Fibroblast of pulmonary artery (primary cell): Measurements from ENCODE around the gene DOCK3.

ENCODE experiments used
- DNase-seq: peaks from one replicate; pipeline ENCODE4 v3.0.0-alpha.2; 2010; ENCODE audit warnings: low read depth
- H3K4me3 ChIP-seq: replicated peaks from 2 replicates; pipeline ENCODE4 v1.5.1; 2011; ENCODE audit warnings: low read depth, mild to moderate bottlenecking, control low read depth, low read length, moderate library complexity
- CTCF ChIP-seq: IDR thresholded peaks from 2 replicates; pipeline ENCODE4 v1.5.1; 2011; ENCODE audit warnings: mild to moderate bottlenecking, control low read depth, low read length, inconsistent platforms; ENCODE audit errors: missing control alignments

Gene DOCK3

GRCh38 chr3:50650018-50650417 is 24.7 kb upstream of the DOCK3 start:
- DNase-seq: no peak
- no peak for TF ChIP-seq CTCF
- no peak overlapping the region for H3K4me3 ChIP-seq

GRCh38 chr3:50651445-50651844 is 23.3 kb upstream of the DOCK3 start:
- no peak overlapping the region for H3K4me3 ChIP-seq
- DNase-seq: no peak
- no peak for TF ChIP-seq CTCF

GRCh38 chr3:50651920-50652529 is 22.7 kb upstream of the DOCK3 start:
- no peak overlapping the region for H3K4me3 ChIP-seq
- no peak for DNase-seq
- TF ChIP-seq CTCF: no peak

- peak; percentile 20 for DNase-seq
- peak; percentile 26 for TF ChIP-seq CTCF
- no peak overlapping the region for H3K4me3 ChIP-seq
Observed at GRCh38 chr3:50652709-50653108, 22.0 kb upstream of the DOCK3 start.

GRCh38 chr3:50653937-50654595 is 20.7 kb upstream of the DOCK3 start:
- DNase-seq: no peak
- TF ChIP-seq CTCF: no peak
- no peak overlapping the region for H3K4me3 ChIP-seq

GRCh38 chr3:50655009-50655830 is 19.5 kb upstream of the DOCK3 start:
- TF ChIP-seq CTCF: no peak
- no peak overlapping the region for H3K4me3 ChIP-seq
- DNase-seq: peak; percentile 8
